Keratinocyte (primary cell): ENCODE results near the gene MFAP4. TPM values are rescaled to one million over a fixed set of nuclear protein-coding genes. Genes with fewer than 3 reads are reported as not detected.

Source experiments
- DNase-seq: peaks from one replicate; pipeline ENCODE4 v3.0.0-alpha.2; 2011; ENCODE audit warnings: low read depth, missing footprints, low spot score
- FAIRE-seq: peaks from 2 replicates; lab custom pipeline; 2011; peaks lifted over from hg19 to GRCh38; lab: Jason Lieb, UNC
- H2AFZ ChIP-seq: 2 replicates; pipeline ENCODE4 v1.6.0; 2012; ENCODE audit warnings: low read length, control low read depth, inconsistent platforms; ENCODE audit not compliant: control insufficient read depth
- H3K27ac ChIP-seq: 2 replicates; pipeline ENCODE4 v1.5.1; 2011; ENCODE audit warnings: low read length; ENCODE audit not compliant: control insufficient read depth, insufficient read depth
- H3K27me3 ChIP-seq: 3 replicates; pipeline ENCODE4 v1.6.0; 2011; ENCODE audit warnings: low read length; ENCODE audit not compliant: control insufficient read depth, insufficient read depth; ENCODE audit errors: extremely low read depth
- H3K36me3 ChIP-seq, 2 experiments: 2 replicates in 1 of 2; 3 replicates in 1 of 2; pipeline ENCODE4 v1.5.1; 2011; ENCODE audit warnings: low read length in 2 of 2, mild to moderate bottlenecking in 1 of 2; ENCODE audit not compliant: control insufficient read depth in 2 of 2, insufficient read depth in 2 of 2; ENCODE audit errors: extremely low read depth in 1 of 2
- H3K4me1 ChIP-seq: 3 replicates; pipeline ENCODE4 v1.5.1; 2011; ENCODE audit warnings: low read length; ENCODE audit not compliant: control insufficient read depth, insufficient read depth; ENCODE audit errors: extremely low read depth
- H3K4me2 ChIP-seq: 3 replicates; pipeline ENCODE4 v1.6.0; 2011; ENCODE audit warnings: low read depth, low read length; ENCODE audit not compliant: control insufficient read depth, insufficient read depth; ENCODE audit errors: extremely low read depth
- H3K4me3 ChIP-seq, 3 experiments: fragments of 200-600 bp in 1 of 3; sonication (generic) in 1 of 3; 2 replicates in 2 of 3; 3 replicates in 1 of 3; pipeline ENCODE4 v1.5.1; 2011 to 2016; ENCODE audit warnings: low read length in 3 of 3, mild to moderate bottlenecking in 3 of 3, control low read depth in 2 of 3, inconsistent platforms in 1 of 3, low read depth in 1 of 3, mixed read lengths in 1 of 3, mixed run types in 1 of 3, moderate library complexity in 1 of 3; ENCODE audit not compliant: control insufficient read depth in 2 of 3, insufficient read depth in 2 of 3; ENCODE audit errors: extremely low read depth in 1 of 3
- H3K79me2 ChIP-seq: 2 replicates; pipeline ENCODE4 v1.6.0; 2012; ENCODE audit warnings: low read length; ENCODE audit not compliant: control insufficient read depth, insufficient read depth
- H3K9ac ChIP-seq: 3 replicates; pipeline ENCODE4 v1.6.0; 2011; ENCODE audit warnings: low read length; ENCODE audit not compliant: control insufficient read depth, insufficient read depth; ENCODE audit errors: extremely low read depth
- H3K9me1 ChIP-seq: 3 replicates; pipeline ENCODE4 v1.6.0; 2011; ENCODE audit warnings: low read length; ENCODE audit not compliant: control insufficient read depth, insufficient read depth; ENCODE audit errors: extremely low read depth
- H3K9me3 ChIP-seq: 2 replicates; pipeline ENCODE4 v1.5.1; 2012; ENCODE audit warnings: low read depth, low read length; ENCODE audit not compliant: control insufficient read depth
- H4K20me1 ChIP-seq: 3 replicates; pipeline ENCODE4 v1.6.0; 2011; ENCODE audit warnings: low read length; ENCODE audit not compliant: control insufficient read depth, insufficient read depth; ENCODE audit errors: extremely low read depth
- CTCF ChIP-seq, 3 experiments: IDR thresholded peaks in 1 of 3; conservative IDR thresholded peaks in 1 of 3; optimal IDR thresholded peaks in 1 of 3; 2 replicates in 2 of 3; 3 replicates in 1 of 3; pipeline versions ENCODE3 to v1.5.1; 2011; ENCODE audit warnings: low read length in 3 of 3, mild to moderate bottlenecking in 3 of 3, moderate library complexity in 2 of 3, control low read depth in 1 of 3, inconsistent platforms in 1 of 3; ENCODE audit not compliant: insufficient read depth in 2 of 3; ENCODE audit errors: extremely low read depth in 1 of 3
- EZH2 ChIP-seq: IDR thresholded peaks from one replicate; pipeline ENCODE4 v1.6.1; 2012; ENCODE audit warnings: inconsistent platforms, mild to moderate bottlenecking, low read length, moderate library complexity
- dilution Hi-C: fragments of 300-500 bp; cut with MboI; formaldehyde crosslinking; loops from one replicate; pipeline ENCODE4 v1.7.0; 2020; ENCODE audit warnings: low sequenced_read_pairs; ENCODE audit not compliant: extremely low pct_ligation_motif_present
- polyA plus RNA-seq, 5 experiments: library from polyadenylated mRNA; depleted of rRNA in 3 of 5; stranded (reverse) in 3 of 5; stranded (forward) in 1 of 5; unstranded in 1 of 5; fragments of >200 nt; gene quantifications; 1 replicate in 1 of 5; 2 replicates in 3 of 5; 3 replicates in 1 of 5; pipeline versions ENCODE4 v1.2.1 to v1.2.3, GENCODE V29; 2011 to 2012; ENCODE audit warnings: missing spikeins in 2 of 5, low read depth in 1 of 5, low replicate concordance in 1 of 5

The MFAP4 gene
- polyA plus RNA-seq, 1 donor (not counting 4 experiments of a cell fraction or from before 2014, with no cell fraction given), result not detected

- no peaks in the 10 kb centered on the region for H4K20me1 ChIP-seq
- DNase-seq (no peak), FAIRE-seq (peak; percentile 52)
- TF ChIP-seq CTCF (optimal IDR thresholded peaks at IDR 0.05 in 1 of 3, IDR thresholded peaks at IDR 0.05 in 1 of 3, conservative IDR thresholded peaks at IDR 0.05 in 1 of 3; ENCODE audit: extremely low read depth in 1 of 3, insufficient read depth in 2 of 3, low read length in 3 of 3) (no peak), EZH2 (no peak)
- H3K27ac ChIP-seq, result no peak overlapping the region
- H3K9me3 ChIP-seq, result no peaks in the 10 kb centered on the region
- peaks cover 19% of the 10 kb centered on the region for H3K4me1 ChIP-seq
- dilution Hi-C loops, result no loop called here
- peaks cover under 1 to 3% of the 10 kb centered on the region in 2 experiments for H3K36me3 ChIP-seq
- no peak overlapping the region for H2AFZ ChIP-seq
- no peaks in the 10 kb centered on the region for H3K9me1 ChIP-seq
- H3K79me2 ChIP-seq, result no peaks in the 10 kb centered on the region
- no peak overlapping the region for H3K4me3 ChIP-seq
- no peak overlapping the region for H3K4me2 ChIP-seq
- no peaks in the 10 kb centered on the region for H3K27me3 ChIP-seq
- no peak overlapping the region for H3K9ac ChIP-seq
Measured at GRCh38 chr17:19387921-19388521, 1.0 kb upstream of the MFAP4 start.

- H3K79me2 ChIP-seq, result no peaks in the 10 kb centered on the region
- no peak overlapping the region for H3K4me2 ChIP-seq
- no peaks in the 10 kb centered on the region for H3K27me3 ChIP-seq
- no peaks in the 10 kb centered on the region for H3K9me1 ChIP-seq
- no peak overlapping the region for H3K9ac ChIP-seq
- FAIRE-seq (peak; percentile 90), DNase-seq (no peak)
- no peaks in the 10 kb centered on the region for H4K20me1 ChIP-seq
- no peaks in the 10 kb centered on the region for H3K9me3 ChIP-seq
- no peak for TF ChIP-seq EZH2
- no peak for TF ChIP-seq CTCF (optimal IDR thresholded peaks at IDR 0.05 in 1 of 3, IDR thresholded peaks at IDR 0.05 in 1 of 3, conservative IDR thresholded peaks at IDR 0.05 in 1 of 3; ENCODE audit: extremely low read depth in 1 of 3, insufficient read depth in 2 of 3, low read length in 3 of 3)
- peak overlapping the region; percentile 13 for H3K27ac ChIP-seq
- H3K36me3 ChIP-seq, result peaks cover 12 to 14% of the 10 kb centered on the region in 2 experiments
- peaks cover 19% of the 10 kb centered on the region for H3K4me1 ChIP-seq
- H2AFZ ChIP-seq, result no peak overlapping the region
- dilution Hi-C loops, result no loop called here
- H3K4me3 ChIP-seq, result no peak overlapping the region
Measured at GRCh38 chr17:19386051-19386929, 700 bp downstream of the MFAP4 start.
